ENCODE data around the gene PADI6. TPM values are rescaled to one million over a fixed set of nuclear protein-coding genes. Genes with fewer than 3 reads are reported as not detected.

The PADI6 gene
- total and polyA plus RNA-seq, 7 donors, result 0.04 TPM; not detected in 6

DNA sequence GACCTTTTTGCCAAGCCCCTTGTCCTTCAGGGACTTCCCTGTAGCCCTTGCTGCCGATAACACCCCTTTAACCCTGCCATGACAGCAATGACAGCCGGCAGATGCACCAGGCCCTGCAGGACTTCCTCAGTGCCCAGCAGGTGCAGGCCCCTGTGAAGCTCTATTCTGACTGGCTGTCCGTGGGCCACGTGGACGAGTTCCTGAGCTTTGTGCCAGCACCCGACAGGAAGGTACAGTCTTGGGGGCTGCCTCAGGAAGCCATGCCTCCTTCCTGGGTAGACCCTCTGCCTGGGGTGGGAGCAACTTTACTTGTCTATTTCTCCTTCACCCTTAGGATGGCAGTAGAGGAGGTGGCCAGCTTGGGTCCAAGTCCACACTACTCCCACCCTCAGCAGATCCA lies 16.1 kb upstream of the PADI6 start:
- 40 to 49% (median 41%) methylated on average over 6 of the region's 6 CpGs for WGBS, 3 donors
- Histone ChIP-seq H3K4me3 (no peak overlapping the region), H3K27me3 (ENCODE audit: insufficient read depth in 3 of 3, low read length in 2 of 3) (peaks cover 0 to 14% (median 5%) of the 10 kb centered on the region in 3 donors), H3K27ac (no peak overlapping the region), H3K4me1 (no peaks in the 10 kb centered on the region), H3K36me3 (ENCODE audit: insufficient read depth in 1 of 2, low read depth in 1 of 2) (no peaks in the 10 kb centered on the region), H3K9me3 (no peaks in the 10 kb centered on the region)
- TF ChIP-seq, protein P1, sequence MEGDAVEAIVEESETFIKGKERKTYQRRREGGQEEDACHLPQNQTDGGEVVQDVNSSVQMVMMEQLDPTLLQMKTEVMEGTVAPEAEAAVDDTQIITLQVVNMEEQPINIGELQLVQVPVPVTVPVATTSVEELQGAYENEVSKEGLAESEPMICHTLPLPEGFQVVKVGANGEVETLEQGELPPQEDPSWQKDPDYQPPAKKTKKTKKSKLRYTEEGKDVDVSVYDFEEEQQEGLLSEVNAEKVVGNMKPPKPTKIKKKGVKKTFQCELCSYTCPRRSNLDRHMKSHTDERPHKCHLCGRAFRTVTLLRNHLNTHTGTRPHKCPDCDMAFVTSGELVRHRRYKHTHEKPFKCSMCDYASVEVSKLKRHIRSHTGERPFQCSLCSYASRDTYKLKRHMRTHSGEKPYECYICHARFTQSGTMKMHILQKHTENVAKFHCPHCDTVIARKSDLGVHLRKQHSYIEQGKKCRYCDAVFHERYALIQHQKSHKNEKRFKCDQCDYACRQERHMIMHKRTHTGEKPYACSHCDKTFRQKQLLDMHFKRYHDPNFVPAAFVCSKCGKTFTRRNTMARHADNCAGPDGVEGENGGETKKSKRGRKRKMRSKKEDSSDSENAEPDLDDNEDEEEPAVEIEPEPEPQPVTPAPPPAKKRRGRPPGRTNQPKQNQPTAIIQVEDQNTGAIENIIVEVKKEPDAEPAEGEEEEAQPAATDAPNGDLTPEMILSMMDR (IDR thresholded peaks at IDR 0.05), result no peak
- ATAC-seq (no peak), DNase-seq (no peak)
- intact Hi-C loops (cut with DNase I), result no loop called here

DNA sequence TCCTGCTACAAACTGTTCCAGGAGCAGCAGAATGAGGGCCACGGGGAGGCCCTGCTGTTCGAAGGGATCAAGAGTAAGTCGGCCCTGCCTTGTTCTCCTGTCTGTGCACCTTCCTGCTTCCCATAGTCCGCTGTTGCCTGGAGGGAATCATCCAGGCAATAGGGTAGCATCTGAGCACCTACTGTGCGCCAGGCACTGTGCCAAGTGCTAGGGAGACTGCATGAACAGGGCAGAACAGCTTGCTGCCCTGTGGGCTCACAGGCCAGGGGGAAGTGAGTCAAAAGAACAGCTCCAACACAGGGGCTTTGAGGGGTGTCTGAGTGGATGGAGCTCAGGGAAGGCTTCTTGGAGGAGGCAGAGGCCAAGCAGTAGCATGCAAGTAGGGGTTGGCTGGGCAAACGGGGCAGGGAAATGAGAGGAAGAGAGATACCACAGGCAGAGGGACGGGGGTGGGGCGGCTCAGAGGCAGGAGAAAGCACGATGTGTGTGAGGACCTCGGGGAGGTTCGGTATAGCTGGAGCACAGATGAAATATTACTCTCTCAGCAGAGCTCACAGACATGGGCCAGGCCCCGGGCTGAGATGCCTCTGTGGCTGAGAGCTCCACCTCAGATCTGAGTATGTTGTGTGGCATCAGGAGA lies 15.5 kb upstream of the PADI6 start:
- peaks cover 0 to 16% (median 5%) of the 10 kb centered on the region in 3 donors for H3K27me3 ChIP-seq (ENCODE audit: insufficient read depth in 3 of 3, low read length in 2 of 3)
- no peak for ATAC-seq
- H3K4me3 ChIP-seq, result no peak overlapping the region
- 48 to 54% (median 52%) methylated on average over 11 to 12 of the region's 12 CpGs for WGBS, 3 donors
- H3K36me3 ChIP-seq (ENCODE audit: insufficient read depth in 1 of 2, low read depth in 1 of 2), result no peaks in the 10 kb centered on the region
- no peak for DNase-seq
- TF ChIP-seq, protein P1 (IDR thresholded peaks at IDR 0.05), result no peak
- intact Hi-C loops (cut with DNase I), result no loop called here
- no peak overlapping the region for H3K27ac ChIP-seq
- no peaks in the 10 kb centered on the region for H3K9me3 ChIP-seq
- H3K4me1 ChIP-seq, result no peaks in the 10 kb centered on the region

DNA sequence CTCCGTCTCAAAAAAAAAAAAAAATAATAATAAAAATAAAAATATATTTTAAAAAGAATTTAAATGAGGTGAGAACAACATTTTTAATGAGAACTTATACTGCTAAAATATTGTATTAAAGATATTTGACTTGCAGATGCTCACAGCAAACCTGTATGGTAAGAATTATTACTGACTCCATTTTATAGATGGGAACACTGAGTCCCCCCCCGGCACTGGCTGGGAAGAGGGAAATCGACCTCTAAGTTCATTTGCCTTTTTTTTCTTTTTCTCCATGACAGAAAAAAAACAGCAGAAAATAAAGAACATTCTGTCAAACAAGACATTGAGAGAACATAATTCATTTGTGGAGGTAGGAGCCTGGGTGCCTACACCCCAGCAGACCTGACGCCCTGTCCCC lies 13.4 kb upstream of the PADI6 start:
- TF ChIP-seq, protein P1 (IDR thresholded peaks at IDR 0.05), result no peak
- ATAC-seq (no peak), DNase-seq (no peak)
- WGBS, 3 donors, result 57 to 73% (median 70%) methylated on average over 3 to 4 of the region's 4 CpGs
- peaks cover 0 to 12% (median 0%) of the 10 kb centered on the region in 3 donors for H3K27me3 ChIP-seq (ENCODE audit: insufficient read depth in 3 of 3, low read length in 2 of 3)
- no peaks in the 10 kb centered on the region for H3K36me3 ChIP-seq (ENCODE audit: insufficient read depth in 1 of 2, low read depth in 1 of 2)
- H3K27ac ChIP-seq, result no peak overlapping the region
- no peak overlapping the region for H3K4me3 ChIP-seq
- no peaks in the 10 kb centered on the region for H3K4me1 ChIP-seq
- no peaks in the 10 kb centered on the region for H3K9me3 ChIP-seq
- intact Hi-C loops (cut with DNase I), result no loop called here

DNA sequence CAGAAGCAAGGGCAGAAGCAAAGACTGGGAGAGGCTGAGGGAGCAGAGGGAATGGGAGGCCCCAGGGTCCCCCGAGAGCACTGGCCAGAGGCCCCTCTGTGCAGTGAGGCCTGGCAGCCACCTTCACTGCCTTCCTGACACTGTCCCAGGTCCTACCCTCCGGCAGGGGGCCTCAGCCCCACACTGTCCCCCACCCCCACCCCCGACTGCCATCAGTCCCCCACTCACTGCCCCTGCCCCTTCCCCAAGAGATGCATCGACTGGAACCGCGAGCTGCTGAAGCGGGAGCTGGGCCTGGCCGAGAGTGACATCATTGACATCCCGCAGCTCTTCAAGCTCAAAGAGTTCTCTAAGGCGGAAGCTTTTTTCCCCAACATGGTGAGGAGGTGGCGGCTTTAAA lies 13.0 kb upstream of the PADI6 start:
- no peaks in the 10 kb centered on the region for H3K36me3 ChIP-seq (ENCODE audit: insufficient read depth in 1 of 2, low read depth in 1 of 2)
- H3K4me3 ChIP-seq, result no peak overlapping the region
- intact Hi-C loops (cut with DNase I), result no loop called here
- H3K27me3 ChIP-seq (ENCODE audit: insufficient read depth in 3 of 3, low read length in 2 of 3), result peaks cover 0 to 12% (median under 1%) of the 10 kb centered on the region in 3 donors
- no peak overlapping the region for H3K27ac ChIP-seq
- no peaks in the 10 kb centered on the region for H3K9me3 ChIP-seq
- TF ChIP-seq, protein P1 (IDR thresholded peaks at IDR 0.05), result no peak
- no peak for DNase-seq
- no peaks in the 10 kb centered on the region for H3K4me1 ChIP-seq
- 35 to 44% (median 37%) methylated on average over 10 to 11 of the region's 11 CpGs for WGBS, 3 donors
- no peak for ATAC-seq

DNA sequence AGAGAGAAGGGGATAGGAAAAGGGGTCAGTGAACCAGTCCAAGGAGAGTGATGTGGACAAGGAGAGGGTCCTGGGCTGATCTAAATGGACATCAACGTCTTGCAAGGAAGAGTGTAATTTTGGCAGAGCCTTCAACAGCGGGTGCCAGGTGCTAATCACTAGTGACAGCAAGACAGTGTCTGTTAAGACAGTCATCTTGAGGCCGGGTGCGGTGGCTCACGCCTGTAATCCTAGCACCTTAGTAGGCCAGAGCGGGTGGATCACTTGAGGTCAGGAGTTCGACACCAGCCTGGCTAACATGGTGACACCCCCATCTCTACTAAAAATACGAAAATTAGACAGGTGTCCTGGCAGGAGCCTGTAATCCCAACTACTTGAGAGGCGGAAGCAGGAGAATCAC lies 12.2 kb upstream of the PADI6 start:
- H3K27ac ChIP-seq, result no peak overlapping the region
- H3K4me3 ChIP-seq, result no peak overlapping the region
- DNase-seq, result no peak
- H3K27me3 ChIP-seq (ENCODE audit: insufficient read depth in 3 of 3, low read length in 2 of 3), result peaks cover 0 to 13% (median 2%) of the 10 kb centered on the region in 3 donors
- no peaks in the 10 kb centered on the region for H3K4me1 ChIP-seq
- intact Hi-C loops (cut with DNase I), result no loop called here
- no peaks in the 10 kb centered on the region for H3K9me3 ChIP-seq
- no peaks in the 10 kb centered on the region for H3K36me3 ChIP-seq (ENCODE audit: insufficient read depth in 1 of 2, low read depth in 1 of 2)
- ATAC-seq, result no peak
- whole genome bisulfite sequencing, 3 donors, result 71 to 76% (median 72%) methylated on average over 9 of the region's 9 CpGs
- TF ChIP-seq, protein P1 (IDR thresholded peaks at IDR 0.05), result no peak
